Activated CD8-positive, alpha-beta memory T cell treated with anti-CD3 and anti-CD28 coated beads, Interleukin-2, amount 50 U/mL, for 1 hour (primary cell): ENCODE data around the gene OTUB2.

Experiments
- DNase-seq: peaks from one replicate; pipeline ENCODE4 v3.0.0-alpha.2; 2020; ENCODE audit errors: extremely low read depth

The OTUB2 gene

DNA sequence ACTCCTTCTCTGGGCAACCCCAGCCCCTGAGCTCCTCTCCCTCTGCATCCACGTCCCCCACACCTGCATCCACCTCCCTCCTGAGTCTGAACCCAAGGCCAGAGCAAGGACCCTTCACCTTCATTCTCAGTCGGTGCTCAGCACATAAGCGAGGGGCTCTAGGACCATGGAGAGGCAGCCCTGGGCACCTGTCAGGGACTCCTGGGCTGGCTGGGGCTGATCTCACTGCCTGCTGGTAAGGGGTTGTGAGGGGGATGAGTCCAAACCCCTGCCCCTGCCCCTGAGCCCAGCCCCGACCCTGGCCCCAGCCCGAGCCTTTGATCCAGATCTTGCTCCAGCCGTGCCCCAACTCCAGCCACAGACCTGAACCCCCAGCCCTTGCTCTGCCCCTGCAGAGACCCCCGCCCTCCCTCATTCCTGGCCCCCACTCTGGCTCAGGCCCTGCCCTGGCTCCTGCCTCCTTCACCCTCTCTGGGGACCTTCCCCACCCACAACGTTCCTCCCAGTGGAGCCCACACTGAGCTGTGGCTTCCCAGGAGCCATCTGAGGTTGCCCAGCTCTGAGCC is 29.9 kb upstream of the OTUB2 start:
- no peak for DNase-seq

DNA sequence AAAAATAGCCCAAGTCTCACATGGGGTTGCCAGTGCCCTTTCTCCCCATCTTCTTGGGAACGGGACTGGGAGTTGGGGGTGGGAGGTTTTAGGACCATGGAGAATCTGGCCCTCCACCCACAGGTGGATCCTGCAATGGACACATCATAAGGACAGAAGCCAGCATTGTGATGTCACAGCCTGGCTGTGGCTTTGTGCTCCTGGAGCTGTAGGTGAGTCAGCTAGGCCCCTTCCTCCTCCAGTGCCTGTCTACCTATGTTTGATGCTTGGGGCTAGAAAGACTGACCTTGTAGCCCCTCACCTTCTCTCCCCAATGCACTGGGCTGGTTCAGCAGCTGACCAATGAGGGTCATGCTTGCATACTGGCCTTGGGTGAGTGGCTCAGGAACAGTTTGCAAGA is 29.1 kb upstream of the OTUB2 start, which contains the start of gene CCDC197:
CCDC197 (plus strand) TSS at position 220 of the 400 bp plus-strand sequence. CDS start 831 bp downstream, outside the sequence.
- DNase-seq = no peak

DNA sequence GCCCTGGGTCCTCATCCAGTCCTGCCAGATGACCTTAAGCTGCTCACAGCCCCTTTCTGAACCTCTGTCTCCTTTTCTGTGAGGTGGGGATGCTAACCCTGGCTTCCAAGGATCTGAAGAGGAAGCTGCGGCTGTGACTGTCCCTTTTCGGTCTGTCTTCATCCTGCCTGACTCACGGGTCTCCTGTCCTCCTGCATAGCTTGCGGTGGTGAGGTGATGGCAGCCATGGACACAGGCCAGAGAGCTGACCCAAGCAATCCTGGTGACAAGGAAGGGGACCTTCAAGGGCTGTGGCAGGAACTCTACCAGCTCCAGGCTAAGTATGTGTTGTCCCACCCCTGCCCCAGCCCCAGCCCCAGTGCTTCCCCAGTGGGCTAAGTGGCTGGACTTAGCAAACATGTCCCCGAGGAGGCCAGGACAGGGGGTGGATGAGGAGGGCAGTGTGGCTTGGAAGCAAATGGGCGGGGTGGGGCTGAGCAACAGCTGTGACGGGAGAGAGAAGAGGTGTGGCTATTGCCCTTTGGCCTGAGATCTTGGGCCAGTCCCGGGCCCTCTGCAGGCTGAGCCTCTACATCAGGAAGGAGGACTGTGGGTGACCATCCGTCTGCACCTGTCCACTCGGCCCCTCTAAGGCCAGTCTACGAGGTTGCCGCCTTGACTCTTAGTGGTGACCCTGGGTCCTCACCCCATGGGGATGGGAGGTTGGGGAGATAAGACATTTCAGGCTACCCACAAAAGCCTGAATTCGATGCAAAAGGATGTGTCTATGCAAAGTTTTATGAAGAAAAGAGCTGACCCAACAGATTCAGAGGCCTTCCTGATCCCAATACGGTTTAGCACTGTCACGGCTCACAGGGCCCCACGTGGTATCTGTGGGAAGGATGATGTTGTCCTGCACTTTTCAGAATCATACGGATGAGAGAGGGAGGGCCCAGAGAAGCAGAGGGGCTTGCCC is 27.9 kb upstream of the OTUB2 start:
- DNase-seq = no peak

DNA sequence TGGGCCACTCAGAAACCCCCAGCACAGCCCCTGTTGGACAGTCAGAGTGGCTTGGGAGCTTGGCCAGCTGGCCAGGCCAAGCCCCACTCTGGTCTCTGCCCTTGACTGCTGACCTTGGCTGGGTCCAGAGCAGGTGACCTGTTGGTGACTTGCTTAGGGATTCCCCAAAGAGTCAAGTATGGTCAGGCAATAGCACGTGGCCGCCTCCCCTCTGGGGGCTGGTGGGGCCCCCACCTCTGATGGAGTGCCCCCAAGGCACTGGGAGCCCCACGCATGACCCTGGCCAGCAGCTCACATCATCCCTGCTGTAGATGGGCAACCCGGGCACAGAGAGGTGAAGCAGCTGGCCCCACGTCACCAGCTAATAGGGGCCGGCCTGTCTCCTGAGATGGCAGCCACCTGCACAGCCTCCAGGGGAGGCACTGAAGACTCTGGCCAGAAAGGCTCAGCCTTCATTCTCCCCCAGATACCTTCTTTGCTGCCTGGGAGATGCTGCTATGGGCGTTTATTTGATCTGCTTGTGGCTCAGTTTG is 27.2 kb upstream of the OTUB2 start:
- no peak for DNase-seq

DNA sequence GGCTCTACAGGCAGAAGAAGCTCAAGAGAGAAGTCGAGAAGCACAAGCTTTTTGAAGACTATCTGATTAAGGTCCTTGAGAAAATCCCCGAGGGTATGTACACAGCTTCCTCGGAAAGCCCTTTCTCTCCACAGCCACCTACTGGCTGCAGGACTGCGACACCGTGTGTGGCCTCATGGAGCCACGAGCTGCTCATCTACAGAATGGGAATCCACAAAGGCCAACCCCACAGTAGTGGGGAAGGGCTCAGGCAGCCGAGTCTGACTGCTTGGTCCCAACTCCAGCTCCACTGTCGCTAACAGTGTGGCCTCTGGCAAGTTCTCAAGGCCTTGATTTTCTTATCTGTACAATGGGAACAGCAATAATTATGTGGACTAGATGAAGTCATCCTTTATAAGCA is 26.6 kb upstream of the OTUB2 start:
- no peak for DNase-seq

DNA sequence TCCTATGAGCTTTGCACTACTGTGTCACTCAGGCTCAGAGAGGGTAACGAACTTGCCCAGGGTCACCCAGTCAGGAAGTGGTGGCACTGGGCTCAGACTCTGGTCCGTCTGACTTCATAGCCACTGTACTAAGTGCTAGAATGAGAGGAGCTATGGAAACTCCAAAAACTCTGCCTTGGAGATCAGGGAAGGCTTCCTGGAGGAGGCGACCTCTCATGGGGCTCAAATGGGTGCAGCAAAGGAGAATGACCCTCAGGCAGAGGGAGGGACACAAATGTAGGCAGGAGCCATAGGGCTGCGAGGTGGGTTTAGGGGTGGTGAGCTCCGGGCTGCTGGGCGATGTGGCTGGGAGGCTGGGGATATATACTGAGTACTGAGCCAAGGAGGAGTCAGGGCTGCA is 25.9 kb upstream of the OTUB2 start:
- DNase-seq = no peak

DNA sequence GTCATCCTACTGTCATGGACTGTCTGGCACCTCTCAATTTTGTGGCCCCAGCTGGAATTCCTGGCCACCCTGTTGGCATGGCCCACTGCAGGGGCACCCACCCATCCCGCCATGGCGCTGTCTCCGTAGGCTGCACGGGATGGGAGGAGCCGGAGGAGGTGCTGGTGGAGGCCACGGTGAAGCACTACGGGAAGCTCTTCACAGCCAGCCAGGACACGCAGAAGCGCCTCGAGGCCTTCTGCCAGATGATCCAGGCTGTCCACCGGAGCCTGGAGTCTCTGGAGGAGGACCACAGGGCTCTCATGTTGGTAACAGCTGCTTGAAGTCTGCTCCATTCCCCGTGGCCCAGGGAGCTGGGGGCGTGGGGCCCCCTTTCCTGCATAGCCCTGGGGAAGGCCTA is 25.1 kb upstream of the OTUB2 start:
- no peak for DNase-seq

DNA sequence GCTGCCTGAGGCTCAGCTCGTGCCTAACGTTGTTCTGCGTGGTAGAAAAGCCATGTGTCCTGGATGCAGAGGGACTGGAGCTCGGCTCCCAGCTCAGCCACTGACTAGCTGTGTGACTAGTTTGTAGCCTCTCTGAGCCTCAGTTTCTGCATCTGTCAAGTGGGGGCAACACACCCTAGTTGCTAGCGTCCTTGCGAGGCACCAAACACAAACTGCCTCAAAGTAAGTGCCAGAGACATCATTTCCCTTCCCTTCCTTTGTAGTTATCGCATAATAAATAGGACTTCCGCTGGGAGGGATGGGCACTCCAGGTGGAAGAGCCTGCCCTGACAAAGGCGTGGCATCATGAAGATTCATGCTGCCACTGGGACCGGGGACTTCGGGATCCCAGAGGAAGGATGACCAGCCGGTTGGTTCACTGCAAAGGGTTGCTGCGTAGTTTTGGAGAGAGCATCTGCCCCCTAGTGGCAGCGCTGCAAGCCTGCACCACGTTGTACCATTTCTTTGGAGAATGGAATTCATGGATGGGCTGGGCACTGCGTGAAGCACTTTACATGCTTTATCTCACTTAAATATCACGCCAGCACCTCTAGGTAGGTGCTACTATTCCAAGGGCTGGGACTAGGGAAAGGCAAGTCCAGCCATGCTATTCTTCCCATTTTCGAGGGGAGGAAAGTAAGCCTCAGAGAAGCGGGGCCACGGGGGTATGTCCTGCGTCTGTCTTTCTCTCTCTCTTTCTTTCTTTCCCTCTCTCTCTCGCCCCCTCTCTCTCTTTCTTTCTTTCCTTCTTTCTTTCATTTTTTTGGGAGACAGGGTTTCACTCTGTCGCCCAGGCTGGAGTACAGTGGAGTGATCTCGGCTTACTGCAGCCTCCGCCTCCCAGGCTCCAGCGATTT is 24.4 kb upstream of the OTUB2 start:
- no peak for DNase-seq

DNA sequence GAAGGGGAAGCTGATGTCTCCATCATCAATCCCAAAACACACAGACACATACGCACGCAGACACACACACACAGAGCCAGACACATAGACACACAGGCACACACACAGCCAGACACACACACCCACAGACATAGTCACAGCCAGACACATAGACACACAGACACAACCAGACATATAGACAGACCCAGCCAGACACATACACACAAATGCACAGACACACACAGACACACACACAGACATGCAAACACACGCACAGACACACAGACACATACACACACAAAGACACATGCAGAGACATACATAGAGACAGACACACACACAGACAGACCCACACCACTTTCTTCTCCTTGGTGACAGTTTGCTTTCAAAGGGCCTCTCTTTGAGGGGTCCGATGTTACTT is 22.7 kb upstream of the OTUB2 start:
- DNase-seq = no peak

DNA sequence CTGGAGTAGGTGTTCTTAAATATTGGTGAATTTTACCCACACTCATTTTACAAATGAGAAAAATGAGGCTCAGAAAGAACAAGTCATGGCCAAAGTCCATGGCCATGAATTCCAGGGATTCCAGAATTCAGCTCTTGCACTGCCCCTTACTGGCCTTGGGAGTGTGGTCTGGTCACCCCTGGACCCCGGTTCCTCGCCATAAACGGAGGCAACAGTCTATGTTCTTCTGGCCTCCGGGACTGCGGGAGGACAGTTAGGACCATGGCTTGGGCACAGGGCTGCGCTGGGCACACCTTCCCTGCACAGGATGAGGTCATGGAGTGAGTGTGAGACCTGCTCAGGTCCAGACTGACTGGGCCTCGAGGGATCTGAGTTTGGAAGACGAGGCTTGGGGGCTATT is 22.1 kb upstream of the OTUB2 start:
- no peak for DNase-seq

DNA sequence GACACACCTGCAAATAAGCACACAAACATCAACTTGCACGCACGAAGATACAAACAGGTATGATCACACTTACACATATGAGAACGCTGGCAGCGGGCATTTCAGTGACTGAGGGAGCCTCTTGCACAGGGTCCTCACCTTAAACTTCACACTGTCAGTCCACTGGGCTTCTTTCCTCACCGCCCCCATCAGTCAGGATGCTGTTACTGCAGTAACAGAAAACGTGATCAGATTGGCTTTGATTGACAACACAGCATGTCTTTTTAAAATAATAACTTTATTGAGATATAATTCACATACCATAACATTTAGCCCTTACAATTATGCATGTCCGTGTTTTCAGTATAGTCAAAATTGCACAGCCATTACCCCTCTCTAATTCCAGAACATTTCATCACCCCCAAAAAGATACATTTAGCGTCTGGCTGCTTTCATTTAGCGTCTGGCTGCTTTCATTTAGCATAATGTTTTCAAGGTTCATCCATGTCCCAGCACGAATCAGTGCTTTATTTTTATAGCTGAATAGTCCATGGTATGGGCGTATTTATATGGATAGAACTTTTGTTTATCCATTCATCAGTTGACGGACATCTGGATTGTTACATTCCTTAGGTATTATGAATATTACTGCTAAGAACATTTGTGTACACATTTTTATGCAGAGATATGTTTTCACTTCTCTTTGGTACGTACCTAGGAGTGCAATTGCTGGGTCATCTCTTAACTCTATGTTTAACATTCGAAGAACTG is 20.6 kb upstream of the OTUB2 start:
- DNase-seq = no peak

DNA sequence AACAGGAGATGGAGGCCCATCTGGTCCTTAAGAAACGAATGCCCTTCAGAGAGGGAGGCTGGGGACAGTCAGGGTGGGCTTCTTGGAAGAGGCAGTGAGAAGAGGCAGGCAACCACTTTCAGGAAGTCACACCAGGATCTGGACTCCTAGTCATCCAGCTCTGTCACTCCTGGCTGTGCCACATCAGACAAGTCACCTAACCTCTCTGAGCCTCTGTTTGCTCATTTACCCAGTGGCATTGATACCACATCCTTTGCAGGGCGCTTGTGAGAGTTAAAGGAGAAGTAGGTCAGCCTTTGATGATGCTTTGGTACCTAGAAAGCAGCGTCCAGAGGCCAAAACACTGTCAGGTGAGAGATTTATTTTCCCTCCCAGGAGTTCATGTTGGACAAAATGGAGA is 17.9 kb upstream of the OTUB2 start:
- DNase-seq = no peak

DNA sequence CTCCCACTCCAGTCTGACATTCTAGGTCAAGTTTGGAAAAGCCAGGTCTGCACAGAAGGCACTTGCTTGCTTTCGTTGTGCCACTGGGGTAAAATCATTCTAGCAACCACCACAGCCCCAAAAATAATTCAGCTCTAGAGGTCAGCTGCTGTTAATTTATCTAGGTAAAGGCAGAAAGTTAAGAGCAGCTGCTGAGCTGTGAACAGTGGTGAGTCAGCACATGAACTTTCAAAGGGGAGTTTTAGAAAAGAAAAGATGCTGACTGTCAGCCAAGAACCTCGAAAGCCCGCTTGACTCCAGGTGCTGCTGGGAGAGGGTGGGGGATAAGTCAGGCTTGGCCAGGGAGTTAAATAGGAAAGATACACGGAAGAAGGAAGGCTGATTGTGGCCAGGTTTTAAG is 16.4 kb upstream of the OTUB2 start:
- no peak for DNase-seq

DNA sequence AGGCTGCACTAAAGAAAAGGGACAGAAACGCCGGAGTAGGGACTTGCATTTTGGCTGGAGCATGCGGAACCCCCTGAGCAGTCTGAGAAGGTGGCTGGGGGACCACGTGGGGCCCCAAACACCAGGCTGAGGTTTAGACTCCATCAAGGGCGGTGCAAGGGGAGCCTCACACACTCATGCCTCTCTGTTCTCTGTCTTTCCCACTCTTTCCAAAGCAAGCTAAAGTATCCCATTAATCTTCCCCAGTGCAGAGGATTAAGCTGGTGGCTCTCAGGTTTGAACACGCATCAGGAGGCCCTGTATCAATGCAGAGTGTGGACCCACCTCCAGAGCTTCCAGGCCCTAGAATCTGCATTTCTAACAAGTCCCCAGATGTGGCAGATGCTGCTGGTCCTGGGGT is 15.5 kb upstream of the OTUB2 start:
- DNase-seq = no peak

DNA sequence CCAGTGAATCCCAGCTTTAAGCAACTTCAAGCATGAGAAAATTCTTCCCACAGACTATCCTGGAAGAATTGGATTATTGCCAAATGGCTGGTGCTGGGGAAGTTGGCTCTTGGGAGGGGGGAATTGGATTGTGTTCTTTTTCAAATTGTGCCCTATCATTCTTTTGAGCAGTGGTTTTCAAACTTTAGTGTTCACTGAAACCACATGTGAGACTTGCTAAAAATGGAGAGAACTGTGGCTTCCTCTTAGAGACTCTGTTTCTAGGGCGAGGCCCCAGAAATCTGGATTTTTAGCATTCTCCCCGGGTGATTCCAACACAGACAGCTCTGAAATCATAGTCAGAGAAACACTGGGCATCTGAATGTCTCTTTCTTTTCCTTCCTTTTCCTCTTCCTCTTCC is 14.3 kb upstream of the OTUB2 start:
- no peak for DNase-seq

DNA sequence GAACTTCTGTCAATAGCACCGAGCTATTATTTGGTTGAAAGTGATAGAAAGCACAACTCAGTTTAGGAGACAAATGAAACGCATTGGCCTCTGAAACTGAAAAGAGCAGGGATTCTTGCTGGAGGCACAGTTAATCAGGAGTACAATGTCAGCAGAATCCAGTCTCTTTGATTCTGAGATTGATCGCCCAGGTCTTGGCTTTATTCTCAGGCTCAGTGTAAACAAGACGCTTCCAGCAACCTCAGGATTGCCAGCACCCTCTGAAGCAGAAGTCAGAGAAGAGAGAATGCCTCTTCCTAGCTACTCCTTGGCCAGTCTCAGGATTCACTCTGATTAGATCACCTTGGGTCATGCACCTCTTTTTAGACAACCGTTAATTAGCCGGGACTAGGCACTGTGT is 11.8 kb upstream of the OTUB2 start:
- no peak for DNase-seq

DNA sequence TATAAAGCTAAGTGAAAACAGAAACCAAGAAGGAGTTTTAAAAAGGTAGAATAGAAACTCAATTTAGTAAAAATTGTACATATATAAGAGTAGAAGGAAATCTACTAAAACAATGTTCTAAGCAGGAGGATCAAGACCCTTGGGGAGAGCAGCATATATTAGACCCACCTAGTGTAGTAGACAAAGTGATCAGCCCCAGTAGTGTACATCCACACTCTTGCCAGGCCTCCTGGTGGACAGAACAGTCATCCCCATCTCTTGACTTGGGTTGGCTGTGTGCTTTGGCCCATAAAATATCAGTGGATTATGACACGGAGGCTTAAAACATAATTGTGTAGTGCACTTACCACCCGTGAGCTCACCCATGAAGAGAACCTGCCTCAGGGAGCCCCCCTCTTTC is 10.9 kb upstream of the OTUB2 start:
- no peak for DNase-seq

DNA sequence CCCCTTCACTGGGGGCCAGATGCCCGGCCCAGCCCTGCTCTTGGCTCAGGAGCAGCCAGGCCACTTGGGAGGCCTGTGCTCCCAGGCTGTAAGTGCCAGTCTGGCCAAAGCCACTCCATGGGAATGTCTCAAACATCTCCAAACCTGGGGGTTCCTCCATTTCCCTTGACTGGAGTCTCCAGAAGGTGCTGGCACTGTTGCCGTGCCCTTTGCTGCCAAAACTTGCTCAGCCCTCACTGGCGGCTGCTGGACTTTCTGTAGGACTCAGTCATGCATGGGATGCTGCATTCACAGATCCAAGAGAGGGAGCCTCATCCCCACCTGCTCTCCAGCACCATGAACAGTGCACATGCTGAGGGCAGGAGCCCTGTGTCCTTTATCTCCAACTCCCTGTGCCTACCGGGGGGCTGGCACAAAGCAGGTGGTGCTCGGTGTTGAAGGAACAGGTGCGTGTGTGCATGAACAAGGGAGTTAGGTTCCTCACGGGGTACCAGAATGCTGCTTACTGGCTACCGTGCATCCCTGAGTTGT is 9.6 kb upstream of the OTUB2 start:
- DNase-seq = no peak

DNA sequence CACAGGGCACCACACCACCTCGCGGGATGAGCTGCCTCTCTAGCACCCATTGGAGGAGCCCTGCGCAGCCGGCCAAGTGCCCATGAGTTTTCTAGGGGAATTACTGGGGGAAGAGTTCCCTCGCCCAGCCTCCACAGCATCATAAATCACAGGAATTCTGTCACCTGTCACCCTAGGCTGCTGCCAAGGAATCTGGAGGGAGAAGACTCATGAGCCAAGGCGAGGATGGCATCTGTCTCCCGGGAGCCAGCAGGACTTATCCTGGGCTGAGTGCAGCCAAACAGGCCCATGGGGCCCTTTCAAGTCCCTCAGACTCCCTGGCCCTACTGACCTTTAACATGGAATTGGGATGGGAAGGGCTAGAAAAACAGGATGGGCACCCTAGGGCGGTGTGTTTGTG is 7.8 kb upstream of the OTUB2 start:
- no peak for DNase-seq

DNA sequence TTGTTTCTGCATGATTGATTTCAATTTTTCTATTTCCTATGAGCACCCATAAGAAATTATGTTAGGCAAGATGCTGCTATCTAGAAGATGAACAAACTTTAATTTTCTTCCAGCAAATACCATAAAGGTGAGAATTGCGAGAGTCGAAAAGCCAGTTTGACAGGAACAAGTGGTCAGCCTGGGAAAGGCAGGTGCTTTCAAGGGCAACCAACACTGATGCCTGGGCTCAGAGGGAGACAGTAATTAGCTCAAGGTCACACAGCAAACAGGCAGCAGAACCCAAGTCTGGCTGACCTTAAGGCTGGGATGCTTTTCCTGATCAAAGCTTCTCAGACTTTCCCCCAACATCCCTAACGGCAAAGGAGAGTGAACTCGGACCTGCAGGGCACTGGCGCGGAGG is 6.8 kb upstream of the OTUB2 start:
- DNase-seq = no peak

DNA sequence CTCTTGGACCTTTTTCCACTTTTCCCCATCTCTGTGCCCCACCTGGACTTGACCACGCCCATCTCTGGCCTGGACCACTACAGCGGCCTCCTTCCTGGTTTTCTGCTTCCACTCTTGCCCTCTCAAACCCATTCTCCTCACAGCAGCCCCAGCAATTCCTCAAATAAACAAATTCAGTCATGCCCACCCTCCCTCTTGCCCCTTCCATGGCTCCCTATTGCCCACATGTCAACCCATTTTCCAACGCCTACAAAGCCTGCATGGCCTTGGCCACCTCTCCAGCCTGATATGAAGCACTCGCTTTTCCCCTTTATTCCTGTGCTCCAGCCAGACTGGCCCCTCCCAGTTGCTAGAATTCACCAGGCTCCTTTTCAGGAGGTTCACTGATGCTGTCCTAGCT is 5.9 kb upstream of the OTUB2 start:
- no peak for DNase-seq
